Inferior parietal cortex (tissue), 1 donor: ENCODE measurements around the gene AK1.
"Not testable (repeated sequence)": the region's sequence is repeated elsewhere in the genome, so short reads cannot be mapped to it uniquely, and the experiment has no call there.

Experiments
- DNase-seq: peaks from one replicate; pipeline ENCODE4 v3.0.0-alpha.2; 2016; ENCODE audit errors: extremely low spot score

The AK1 gene

DNA sequence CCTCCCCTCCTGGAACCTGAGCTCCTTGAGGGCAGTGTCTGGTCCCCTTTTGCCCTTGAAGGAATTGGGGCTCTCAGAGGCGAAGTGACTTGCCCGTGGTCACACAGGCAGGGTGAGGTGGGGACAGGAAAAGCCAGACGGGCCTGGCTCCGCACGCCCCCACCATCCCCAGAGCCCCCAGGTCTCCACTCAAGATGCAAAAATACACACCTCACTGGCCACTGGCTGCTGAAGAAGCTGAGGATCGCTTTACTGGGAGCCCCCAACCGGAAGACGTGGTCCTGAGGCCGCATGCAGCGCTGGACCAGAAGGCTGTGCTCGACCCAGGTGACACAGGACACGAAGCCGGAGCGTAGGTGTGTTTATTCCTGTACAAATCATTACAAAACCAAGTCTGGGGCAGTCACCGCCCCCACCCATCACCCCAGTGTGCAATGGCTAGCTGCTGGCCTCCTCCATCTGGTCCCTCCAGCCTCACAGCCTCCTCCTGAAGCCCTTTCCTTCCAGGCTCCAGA is 7.6 kb upstream of the AK1 start:
- no peak for DNase-seq

DNA sequence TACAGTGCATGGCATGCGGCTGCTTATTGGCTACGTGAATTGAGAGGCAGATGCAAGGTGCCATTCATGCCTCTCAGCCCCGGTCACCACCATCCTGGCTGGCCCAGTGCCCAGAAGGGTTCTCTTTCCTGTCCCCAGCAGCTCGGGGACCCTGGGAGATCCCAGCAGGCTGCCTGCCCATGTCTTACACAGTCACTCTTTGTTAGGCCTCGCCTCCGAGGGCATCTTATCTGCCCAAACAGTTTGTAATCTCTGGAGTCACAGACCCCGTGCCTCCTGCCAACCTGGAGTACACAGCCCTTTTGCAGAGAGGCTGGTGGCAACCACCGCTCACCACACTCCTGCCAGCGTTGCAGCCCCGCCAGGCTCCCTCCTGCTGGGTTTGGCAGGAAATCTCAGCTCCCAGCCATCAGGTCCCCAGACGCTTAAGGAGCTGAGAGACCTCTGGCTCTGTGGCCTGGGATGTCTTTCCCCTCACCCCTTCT is 7.0 kb upstream of the AK1 start:
- DNase-seq: no peak

- no peak for DNase-seq
Measured at GRCh38 chr9:127883959-127884358, 6.5 kb upstream of the AK1 start.

DNA sequence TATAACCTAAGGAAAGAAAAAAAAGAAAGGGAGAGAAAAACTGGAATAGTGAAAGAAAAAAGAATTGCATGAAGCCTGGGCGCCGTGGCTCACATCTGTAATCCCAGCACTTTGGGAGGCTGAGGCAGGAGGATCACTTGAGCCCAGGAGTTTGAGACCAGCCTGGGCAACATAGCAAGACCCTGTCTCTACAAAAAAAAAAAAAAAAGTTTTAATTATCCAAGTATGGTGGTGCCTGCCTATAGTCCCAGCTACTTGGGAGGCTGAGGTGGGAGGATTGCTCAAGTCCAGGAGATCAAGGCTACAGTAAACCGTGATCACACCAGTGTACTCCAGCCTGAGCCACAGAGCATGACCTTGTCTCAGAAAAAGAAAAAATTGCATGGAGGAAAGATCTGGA is 4.2 kb upstream of the AK1 start:
- not testable (repeated sequence) for DNase-seq

DNA sequence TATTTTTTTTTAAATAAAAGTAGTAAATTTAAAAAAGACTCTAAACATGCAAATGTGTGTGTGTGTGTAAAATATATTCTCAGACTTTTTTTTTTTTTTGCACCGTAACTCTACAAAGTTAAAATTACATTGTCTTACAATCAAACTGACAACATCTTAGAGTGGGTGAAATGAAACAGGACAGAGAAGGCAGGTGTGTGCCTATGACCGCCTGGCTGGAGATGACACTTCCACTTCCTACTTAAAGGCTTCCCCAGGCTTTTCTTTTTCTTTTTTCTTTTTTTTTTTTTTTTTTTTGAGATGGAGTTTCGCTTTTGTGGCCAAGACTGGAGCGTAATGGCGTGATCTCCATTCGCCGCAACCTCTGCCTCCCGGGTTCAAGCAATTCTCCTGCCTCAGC is 2.7 kb upstream of the AK1 start:
- no peak for DNase-seq

- DNase-seq: no peak
Measured at GRCh38 chr9:127878652-127879390, 1.3 kb upstream of the AK1 start.

- DNase-seq: no peak
Measured at GRCh38 chr9:127878001-127878651, 651 bp upstream of the AK1 start.

DNA sequence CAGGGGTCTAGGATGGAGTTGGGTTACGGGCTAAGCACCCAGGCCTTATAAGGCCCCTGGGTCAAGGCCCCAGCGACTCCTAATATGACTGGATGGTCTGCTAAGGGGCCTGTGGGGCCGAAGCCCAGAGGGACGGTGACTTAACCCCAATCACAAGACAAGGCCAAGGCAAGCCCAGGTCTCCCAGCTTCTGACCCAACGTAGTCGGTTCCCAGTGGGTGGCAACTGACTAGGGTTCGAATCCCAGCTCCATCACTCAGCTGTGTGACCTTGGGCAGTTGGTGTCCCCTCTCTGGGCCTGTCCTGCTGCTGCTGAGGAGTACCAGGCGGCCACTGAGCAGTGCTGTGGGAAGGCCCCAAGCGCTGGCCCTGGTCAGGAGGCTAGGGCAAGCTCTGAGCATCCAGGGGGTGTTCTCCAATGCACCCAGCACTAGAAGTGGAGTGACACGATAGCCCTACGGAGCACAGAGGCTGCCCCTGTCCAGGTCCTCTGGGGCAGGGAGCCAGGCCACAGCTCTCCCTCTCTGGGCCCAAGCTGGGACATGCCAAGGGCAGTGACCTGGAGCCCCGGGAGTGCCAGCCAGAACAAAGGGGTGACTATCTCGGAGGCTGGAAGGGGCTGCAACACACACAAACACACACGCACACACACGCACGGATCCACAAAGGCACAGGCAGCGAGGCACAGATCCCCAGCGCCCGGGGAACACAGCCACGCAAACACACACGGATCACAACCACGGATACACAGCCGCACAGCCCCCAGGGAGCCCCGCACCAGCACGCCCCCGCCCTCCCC is 512 bp downstream of the AK1 start:
- DNase-seq: no peak

DNA sequence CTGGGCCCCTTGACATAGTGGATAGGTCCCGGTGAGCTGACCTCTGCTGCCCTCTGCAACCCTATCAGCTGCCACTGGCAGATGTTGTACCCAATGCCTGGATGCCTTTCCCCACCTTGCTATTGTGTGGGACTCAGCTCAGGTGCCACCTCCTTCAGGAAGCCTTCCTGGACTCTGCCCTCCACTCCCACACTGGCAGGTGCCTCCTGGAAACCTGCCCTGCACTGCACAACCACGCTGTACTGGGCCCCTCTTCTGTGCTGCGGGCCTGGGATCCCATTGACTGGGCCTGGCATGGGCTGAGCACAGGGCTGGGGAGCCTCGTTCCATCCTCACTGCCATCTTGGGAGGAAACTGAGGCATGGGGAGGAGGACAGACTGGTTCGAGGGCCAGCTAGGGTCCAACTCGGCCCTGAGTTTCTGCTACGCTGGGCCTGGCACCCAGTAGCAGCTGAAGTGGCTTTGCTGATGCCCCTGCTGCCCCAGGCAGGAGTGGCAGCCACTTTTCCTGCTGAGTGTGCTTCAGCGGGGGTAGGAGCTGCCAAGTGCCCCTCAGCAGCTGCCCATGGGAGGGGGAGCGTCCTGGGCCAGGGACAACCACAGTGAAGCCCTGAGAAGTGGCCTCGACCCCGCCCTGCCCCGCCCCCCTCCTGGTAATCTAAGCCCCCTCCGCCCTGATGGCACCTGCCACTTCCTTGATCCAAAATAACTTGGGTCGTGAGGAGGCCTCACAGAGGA is 1.3 kb downstream of the AK1 start:
- DNase-seq: no peak

- DNase-seq: no peak
Measured at GRCh38 chr9:127875306-127875966, 2.0 kb downstream of the AK1 start.

DNA sequence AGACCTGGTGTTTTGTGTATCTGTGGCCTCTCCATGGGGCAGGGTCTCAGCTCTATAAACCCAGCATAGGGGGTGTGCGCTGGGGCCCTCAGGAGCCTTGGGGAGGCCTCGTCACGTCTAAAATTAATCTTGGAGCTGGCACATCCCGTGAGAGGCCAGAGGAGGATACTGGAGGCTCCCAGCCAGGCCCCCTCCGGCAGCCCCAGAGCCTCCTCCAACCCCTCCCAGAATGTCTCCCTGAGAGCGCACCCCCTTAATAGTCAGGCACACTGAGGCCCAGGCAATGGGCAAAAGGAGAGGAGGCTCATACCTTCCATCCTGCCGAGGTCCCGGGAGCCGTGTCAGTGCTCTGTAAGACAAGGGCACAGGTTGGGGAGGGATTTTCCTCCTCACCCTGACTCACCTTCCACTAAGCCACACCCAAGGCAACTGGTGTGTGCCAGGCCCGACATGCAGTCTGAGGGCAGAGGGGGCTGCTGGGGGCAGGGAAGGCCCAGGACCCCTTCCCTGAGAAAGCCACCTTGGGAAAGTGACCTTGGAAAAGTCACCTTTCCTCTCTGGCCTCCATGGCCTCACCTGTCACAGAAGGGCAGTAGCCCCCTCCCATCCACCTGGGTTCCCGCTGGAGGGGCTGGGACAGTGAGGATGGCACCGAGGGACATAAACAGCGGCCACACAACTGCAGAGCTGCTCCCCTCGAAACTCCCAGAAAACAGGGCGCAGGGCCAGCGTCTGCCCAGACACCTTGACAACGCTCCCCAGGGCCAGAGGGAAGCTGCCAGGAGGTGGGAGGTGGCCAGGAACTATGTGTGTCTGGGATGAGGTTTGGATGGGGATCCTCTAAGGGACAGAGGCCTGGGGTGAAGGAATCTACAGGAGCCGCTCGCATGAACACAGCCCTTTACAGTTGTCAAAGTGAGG is 2.9 kb downstream of the AK1 start:
- DNase-seq: no peak

DNA sequence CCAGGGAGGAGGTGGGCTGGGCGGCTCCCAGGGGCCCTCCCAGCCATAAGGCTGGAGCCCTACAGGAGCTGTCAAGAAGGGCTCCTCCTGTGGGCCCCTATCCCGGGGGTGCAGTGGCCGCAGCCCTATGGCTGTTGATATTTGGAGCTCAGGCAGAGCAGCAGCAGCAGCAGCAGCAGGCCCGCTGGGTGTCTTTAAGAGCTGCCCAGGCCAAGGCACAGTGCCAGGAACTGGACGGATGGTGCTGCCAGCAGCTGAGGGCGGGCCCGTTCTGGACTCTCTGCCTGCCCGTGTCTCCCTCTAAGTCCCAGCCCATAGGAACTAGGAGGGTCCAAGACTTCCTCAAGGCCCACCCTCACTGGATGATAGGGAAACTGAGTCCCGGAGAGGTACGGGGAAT is 3.6 kb downstream of the AK1 start:
- DNase-seq: peak; percentile 76

GRCh38 chr9:127873223-127873691 is 4.2 kb downstream of the AK1 start:
- DNase-seq: no peak

DNA sequence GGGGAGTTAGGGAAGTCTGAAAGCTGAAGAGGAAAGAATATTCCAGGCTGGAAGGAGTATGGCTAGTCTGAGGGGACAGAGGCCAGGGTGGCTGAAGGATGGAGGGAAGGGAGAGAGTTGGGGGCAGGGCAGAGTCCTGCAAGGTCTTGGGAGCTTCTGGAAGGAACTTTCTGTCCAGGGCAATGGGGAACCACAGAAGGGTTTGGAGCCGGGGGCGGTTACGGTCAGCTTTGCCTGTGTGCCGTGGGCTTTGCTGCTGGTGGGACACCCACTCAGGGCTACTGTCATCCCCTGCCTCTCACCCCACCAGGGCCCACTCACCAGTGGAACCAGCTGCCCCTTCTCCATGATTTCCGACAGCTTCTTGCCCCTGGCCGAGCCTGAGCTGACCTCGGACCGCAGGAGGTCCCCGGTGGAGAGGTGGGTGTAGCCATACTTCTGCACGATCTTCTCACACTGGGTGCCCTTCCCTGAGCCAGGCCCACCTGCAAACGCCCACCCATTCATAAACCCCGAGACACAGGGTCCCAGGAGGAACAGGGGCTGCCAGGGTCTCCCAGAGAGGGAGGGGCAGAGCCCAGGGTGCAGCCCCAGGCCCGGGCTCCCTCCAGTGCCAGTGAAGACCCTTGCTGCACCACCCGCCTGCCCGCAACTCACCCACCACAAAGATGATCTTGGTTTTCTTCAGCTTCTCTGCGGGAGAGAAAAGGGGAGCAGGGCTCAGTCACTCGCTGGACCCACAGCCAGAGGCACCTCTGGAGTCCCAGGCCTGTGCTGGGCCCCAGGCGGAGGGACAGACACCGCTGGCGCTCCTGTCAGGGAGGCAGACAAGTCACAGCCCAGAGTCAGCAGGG is 4.9 kb downstream of the AK1 start:
- no peak for DNase-seq

DNA sequence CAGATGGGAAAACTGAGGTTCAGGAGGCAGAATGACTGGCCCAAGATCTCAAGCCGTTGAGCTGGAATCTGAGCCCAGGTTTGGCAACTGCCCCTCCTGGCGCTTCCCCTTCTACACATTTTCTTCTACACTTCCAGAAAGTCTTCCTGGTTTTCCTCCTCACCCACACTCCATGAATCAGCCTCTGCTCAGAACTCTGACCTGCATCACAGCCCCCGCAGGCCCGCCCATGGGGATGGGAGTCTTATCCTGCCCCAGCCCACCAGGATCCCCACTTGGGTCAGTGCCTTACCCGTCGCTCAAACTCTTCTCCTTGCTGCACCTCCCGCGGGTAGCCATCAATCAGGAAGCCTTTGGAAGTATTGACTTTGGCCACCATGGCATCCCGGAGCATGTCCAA is 5.9 kb downstream of the AK1 start:
- DNase-seq: no peak

DNA sequence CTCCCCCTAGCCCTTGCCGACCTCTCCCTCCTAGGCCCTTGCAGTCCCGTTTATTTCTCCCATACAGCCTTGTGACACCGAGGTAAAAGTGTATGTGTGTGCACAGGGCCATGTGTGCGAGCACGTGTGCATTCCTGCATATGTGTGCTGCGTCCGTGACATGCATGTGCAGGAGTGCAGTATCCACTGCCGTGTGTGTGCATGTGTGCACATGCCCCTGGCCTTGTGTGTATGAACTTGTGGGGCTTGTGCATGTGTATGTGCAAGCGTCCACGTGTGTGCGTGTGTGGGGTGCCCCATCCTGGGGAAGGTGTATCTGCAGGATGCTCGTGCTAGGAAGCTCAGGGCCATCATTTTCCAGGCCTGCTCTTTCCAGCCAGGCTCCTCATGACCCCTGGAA is 6.6 kb downstream of the AK1 start:
- DNase-seq: no peak

DNA sequence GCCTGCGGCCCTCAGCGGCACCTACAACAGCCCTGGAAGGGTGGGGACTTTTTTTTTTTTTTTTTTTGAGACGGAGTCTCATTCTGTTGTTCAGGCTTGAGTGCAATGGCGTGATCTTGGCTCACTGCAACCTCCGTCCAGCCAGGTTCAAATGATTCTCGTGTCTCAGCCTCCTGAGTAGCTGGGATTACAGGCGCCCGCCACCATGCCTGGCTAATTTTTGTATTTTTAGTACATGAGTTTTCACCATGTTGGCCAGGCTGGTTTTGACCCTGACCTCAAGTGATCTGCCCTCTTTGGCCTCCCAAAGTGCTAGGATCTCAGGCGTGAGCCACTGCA is 7.4 kb downstream of the AK1 start:
- not testable (repeated sequence) for DNase-seq

- DNase-seq: peak; percentile 84
Measured at GRCh38 chr9:127869310-127870152, 7.9 kb downstream of the AK1 start.
